SK-N-MC (cell line): Measurements from ENCODE around the gene NAT9.

Source experiments
- DNase-seq: peaks from one replicate; pipeline ENCODE4 v3.0.0-alpha.2; 2011; ENCODE audit warnings: low read depth, low spot score
- H3K27ac ChIP-seq: fragments of 200-600 bp; sonication (generic); 2 replicates; pipeline ENCODE4 v1.5.1; 2016; ENCODE audit warnings: mixed run types
- H3K36me3 ChIP-seq: fragments of 200-600 bp; sonication (generic); 2 replicates; pipeline ENCODE4 v1.6.1; 2017; ENCODE audit warnings: antibody characterized with exemption, low read length, mixed read lengths; ENCODE audit not compliant: insufficient read depth
- H3K4me3 ChIP-seq: fragments of 200-600 bp; sonication (generic); 2 replicates; pipeline ENCODE4 v1.5.1; 2016
- H3K9ac ChIP-seq: fragments of 200-600 bp; sonication (generic); 2 replicates; pipeline ENCODE4 v1.8.0; 2017; ENCODE audit warnings: mixed run types, mixed read lengths; ENCODE audit not compliant: insufficient read length
- H3K9me3 ChIP-seq: fragments of 200-600 bp; sonication (generic); 2 replicates; pipeline ENCODE4 v1.6.1; 2017; ENCODE audit warnings: low read depth, mild to moderate bottlenecking, antibody characterized with exemption, low read length, moderate library complexity, mixed read lengths
- EZH2 ChIP-seq: fragments of 200-600 bp; sonication (generic); IDR thresholded peaks from one replicate; pipeline ENCODE4 v1.6.1; 2017; ENCODE audit warnings: antibody characterized with exemption
- FOXP2 ChIP-seq: optimal IDR thresholded peaks from 2 replicates; pipeline ENCODE3; 2011; ENCODE audit warnings: mild to moderate bottlenecking, moderate library complexity; ENCODE audit not compliant: insufficient read depth; ENCODE audit errors: extremely low read length, control extremely low read depth
- POLR2AphosphoS5 ChIP-seq: IDR thresholded peaks from 2 replicates; pipeline ENCODE4 v1.6.1; 2012; ENCODE audit warnings: mild to moderate bottlenecking, low read depth, low read length, borderline replicate concordance

Gene NAT9

GRCh38 chr17:74743755-74744154 lies 32.4 kb downstream of the NAT9 start:
- no peak overlapping the region for H3K9ac ChIP-seq
- no peak overlapping the region for H3K4me3 ChIP-seq
- H3K27ac ChIP-seq: no peak overlapping the region

GRCh38 chr17:74742978-74743545 lies 33.1 kb downstream of the NAT9 start:
- no peak overlapping the region for H3K9ac ChIP-seq
- no peak overlapping the region for H3K4me3 ChIP-seq
- TF ChIP-seq POLR2AphosphoS5 (no peak), EZH2 (no peak), FOXP2 (no peak)
- no peaks in the 10 kb centered on the region for H3K36me3 ChIP-seq
- H3K27ac ChIP-seq: no peak overlapping the region
- H3K9me3 ChIP-seq: no peaks in the 10 kb centered on the region
- DNase-seq: no peak

More at GRCh38 chr17:74743755-74744154, 32.4 kb downstream of the NAT9 start:
- Histone ChIP-seq H3K36me3 (no peaks in the 10 kb centered on the region), H3K9me3 (no peaks in the 10 kb centered on the region)
- no peak for DNase-seq
- TF ChIP-seq POLR2AphosphoS5 (no peak), EZH2 (no peak), FOXP2 (no peak)

- TF ChIP-seq EZH2 (no peak), POLR2AphosphoS5 (no peak), FOXP2 (no peak)
- no peak overlapping the region for H3K9ac ChIP-seq
- DNase-seq: no peak
- no peak overlapping the region for H3K27ac ChIP-seq
- H3K36me3 ChIP-seq: no peaks in the 10 kb centered on the region
- H3K9me3 ChIP-seq: no peaks in the 10 kb centered on the region
- H3K4me3 ChIP-seq: no peak overlapping the region
Observed at GRCh38 chr17:74742153-74742515, 34.0 kb downstream of the NAT9 start.

GRCh38 chr17:74740641-74741387 lies 35.3 kb downstream of the NAT9 start:
- Histone ChIP-seq H3K9me3 (no peaks in the 10 kb centered on the region), H3K9ac (no peak overlapping the region), H3K4me3 (no peak overlapping the region), H3K36me3 (no peaks in the 10 kb centered on the region), H3K27ac (no peak overlapping the region)
- no peak for TF ChIP-seq POLR2AphosphoS5
- TF ChIP-seq FOXP2: no peak
- no peak for TF ChIP-seq EZH2
- DNase-seq: no peak

- TF ChIP-seq EZH2 (no peak), FOXP2 (no peak), POLR2AphosphoS5 (no peak)
- H3K9me3 ChIP-seq: no peaks in the 10 kb centered on the region
- H3K27ac ChIP-seq: no peak overlapping the region
- no peaks in the 10 kb centered on the region for H3K36me3 ChIP-seq
- no peak overlapping the region for H3K9ac ChIP-seq
- DNase-seq: no peak
- no peak overlapping the region for H3K4me3 ChIP-seq
Observed at GRCh38 chr17:74740173-74740572, 36.0 kb downstream of the NAT9 start.

GRCh38 chr17:74739227-74739831 lies 36.8 kb downstream of the NAT9 start:
- no peak overlapping the region for H3K4me3 ChIP-seq
- TF ChIP-seq POLR2AphosphoS5: no peak
- TF ChIP-seq EZH2: no peak
- no peak for TF ChIP-seq FOXP2

GRCh38 chr17:74738051-74738996 lies 37.8 kb downstream of the NAT9 start:
- no peak overlapping the region for H3K4me3 ChIP-seq
- no peak for DNase-seq
- TF ChIP-seq POLR2AphosphoS5 (no peak), EZH2 (no peak), FOXP2 (no peak)
- H3K36me3 ChIP-seq: no peaks in the 10 kb centered on the region
- no peak overlapping the region for H3K27ac ChIP-seq
- H3K9me3 ChIP-seq: no peaks in the 10 kb centered on the region
- no peak overlapping the region for H3K9ac ChIP-seq

More at GRCh38 chr17:74739227-74739831, 36.8 kb downstream of the NAT9 start:
- Histone ChIP-seq H3K9me3 (no peaks in the 10 kb centered on the region), H3K36me3 (no peaks in the 10 kb centered on the region), H3K27ac (no peak overlapping the region), H3K9ac (no peak overlapping the region)
- DNase-seq: no peak
